ENCODE measurements around the gene GLCCI1. TPM values are rescaled to one million over a fixed set of nuclear protein-coding genes. Genes with fewer than 3 reads are reported as not detected.

The GLCCI1 gene
- polyA plus RNA-seq, 1 donor from 2014 or later, result 37.2 TPM

DNA sequence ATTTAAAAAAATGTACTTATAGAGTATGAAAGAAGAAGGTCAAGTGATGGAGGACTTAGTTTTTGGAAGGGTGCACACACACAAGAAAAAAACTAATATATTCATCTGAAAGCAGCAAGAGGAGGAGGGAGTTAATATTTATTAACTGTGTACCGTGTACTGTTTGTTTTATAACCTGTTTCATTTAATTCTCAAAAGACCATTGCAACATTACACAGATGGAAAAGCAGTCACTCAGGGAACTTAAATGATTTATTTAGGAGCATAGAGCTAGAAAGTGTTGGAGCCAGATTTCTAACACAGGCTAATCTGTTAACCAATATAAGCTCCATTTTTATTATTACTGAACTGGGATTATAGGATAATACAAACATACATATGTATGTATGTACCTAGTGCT is 36.7 kb downstream of the GLCCI1 start:
- peaks cover 11% of the 10 kb centered on the region for H3K36me3 ChIP-seq (ENCODE audit: insufficient read depth, low read length)
- no peak overlapping the region for H3K4me2 ChIP-seq (ENCODE audit: low read length)
- TF ChIP-seq, protein P1, sequence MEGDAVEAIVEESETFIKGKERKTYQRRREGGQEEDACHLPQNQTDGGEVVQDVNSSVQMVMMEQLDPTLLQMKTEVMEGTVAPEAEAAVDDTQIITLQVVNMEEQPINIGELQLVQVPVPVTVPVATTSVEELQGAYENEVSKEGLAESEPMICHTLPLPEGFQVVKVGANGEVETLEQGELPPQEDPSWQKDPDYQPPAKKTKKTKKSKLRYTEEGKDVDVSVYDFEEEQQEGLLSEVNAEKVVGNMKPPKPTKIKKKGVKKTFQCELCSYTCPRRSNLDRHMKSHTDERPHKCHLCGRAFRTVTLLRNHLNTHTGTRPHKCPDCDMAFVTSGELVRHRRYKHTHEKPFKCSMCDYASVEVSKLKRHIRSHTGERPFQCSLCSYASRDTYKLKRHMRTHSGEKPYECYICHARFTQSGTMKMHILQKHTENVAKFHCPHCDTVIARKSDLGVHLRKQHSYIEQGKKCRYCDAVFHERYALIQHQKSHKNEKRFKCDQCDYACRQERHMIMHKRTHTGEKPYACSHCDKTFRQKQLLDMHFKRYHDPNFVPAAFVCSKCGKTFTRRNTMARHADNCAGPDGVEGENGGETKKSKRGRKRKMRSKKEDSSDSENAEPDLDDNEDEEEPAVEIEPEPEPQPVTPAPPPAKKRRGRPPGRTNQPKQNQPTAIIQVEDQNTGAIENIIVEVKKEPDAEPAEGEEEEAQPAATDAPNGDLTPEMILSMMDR (IDR thresholded peaks at IDR 0.05; ENCODE audit: poor library complexity, severe bottlenecking), result no peak
- TF ChIP-seq EZH2 (IDR thresholded peaks at IDR 0.05; ENCODE audit: borderline replicate concordance, insufficient read depth, low read length, poor library complexity, severe bottlenecking) (no peak), MXI1 (conservative IDR thresholded peaks at IDR 0.05; ENCODE audit: poor library complexity, severe bottlenecking) (no peak), REST (IDR thresholded peaks at IDR 0.05; ENCODE audit: borderline replicate concordance) (no peak), SMC3 (conservative IDR thresholded peaks at IDR 0.05; ENCODE audit: poor library complexity) (no peak), POLR2AphosphoS5 (IDR thresholded peaks at IDR 0.05) (no peak), EP300 (conservative IDR thresholded peaks at IDR 0.05; ENCODE audit: poor library complexity, severe bottlenecking) (no peak), TAF1 (IDR thresholded peaks at IDR 0.05; ENCODE audit: low read depth) (no peak), RAD21 (conservative IDR thresholded peaks at IDR 0.05) (no peak)
- H3K4me3 ChIP-seq (ENCODE audit: low read length), result no peak overlapping the region
- H3K79me2 ChIP-seq (replicated peaks; ENCODE audit: insufficient read depth, low read length), result peaks cover 21% of the 10 kb centered on the region
- no peaks in the 10 kb centered on the region for H3F3A ChIP-seq (ENCODE audit: insufficient read depth, low read length, poor library complexity, severe bottlenecking)
- H2AFZ ChIP-seq (ENCODE audit: low read depth, low read length), result no peak overlapping the region
- no peaks in the 10 kb centered on the region for H3K9me3 ChIP-seq (ENCODE audit: low read length)
- no peaks in the 10 kb centered on the region for H3K9me2 ChIP-seq (ENCODE audit: insufficient read depth, low read length)
- H4K20me1 ChIP-seq (ENCODE audit: insufficient read depth), result no peaks in the 10 kb centered on the region
- H3K9ac ChIP-seq (ENCODE audit: low read length), result no peak overlapping the region
- H3K27me3 ChIP-seq (ENCODE audit: insufficient read depth, low read depth, low read length), result no peaks in the 10 kb centered on the region
- no peak overlapping the region for H3K27ac ChIP-seq (ENCODE audit: low read length)

DNA sequence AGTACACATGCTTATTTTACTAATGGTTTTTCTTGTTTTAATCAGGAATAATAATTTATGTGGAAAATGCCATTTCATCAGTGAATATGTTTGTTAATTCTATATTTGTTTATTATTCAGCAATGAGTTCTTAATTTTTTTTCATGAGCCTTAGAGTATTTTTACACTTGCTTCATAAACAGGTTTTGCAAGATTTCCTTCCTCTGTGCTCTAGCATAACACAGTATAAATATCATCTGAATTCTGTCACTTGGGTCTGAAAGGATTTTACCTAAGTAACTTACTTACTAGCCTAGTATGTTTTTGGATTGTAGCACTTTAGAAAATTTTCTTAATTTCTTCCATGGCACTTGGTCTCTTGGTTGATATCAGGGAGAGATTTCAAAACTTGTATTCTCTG is 45.8 kb downstream of the GLCCI1 start:
- Histone ChIP-seq H3K36me3 (ENCODE audit: insufficient read depth, low read length) (peaks cover 3% of the 10 kb centered on the region), H3K27ac (ENCODE audit: low read length) (no peak overlapping the region), H2AFZ (ENCODE audit: low read depth, low read length) (no peak overlapping the region), H3K27me3 (ENCODE audit: insufficient read depth, low read depth, low read length) (no peaks in the 10 kb centered on the region), H3K4me2 (ENCODE audit: low read length) (no peak overlapping the region), H3K79me2 (replicated peaks; ENCODE audit: insufficient read depth, low read length) (peaks cover 4% of the 10 kb centered on the region), H3K9me3 (ENCODE audit: low read length) (no peaks in the 10 kb centered on the region), H4K20me1 (ENCODE audit: insufficient read depth) (no peaks in the 10 kb centered on the region), H3K9me2 (ENCODE audit: insufficient read depth, low read length) (no peaks in the 10 kb centered on the region), H3K4me3 (ENCODE audit: low read length) (no peak overlapping the region), H3K9ac (ENCODE audit: low read length) (no peak overlapping the region), H3F3A (ENCODE audit: insufficient read depth, low read length, poor library complexity, severe bottlenecking) (no peaks in the 10 kb centered on the region)
- no peak for TF ChIP-seq REST (IDR thresholded peaks at IDR 0.05; ENCODE audit: borderline replicate concordance)
